Measurements from ENCODE around the gene ATP2A3. TPM values are rescaled to one million over a fixed set of nuclear protein-coding genes. Genes with fewer than 3 reads are reported as not detected.

The ATP2A3 gene
- total and polyA plus RNA-seq, 2 donors (not counting 3 experiments of a cell fraction or from before 2014, with no cell fraction given): 0.37 to 0.55 TPM

GRCh38 chr17:3929181-3929580, 35.1 kb downstream of the ATP2A3 start:
- DNase-seq (ENCODE audit: low read depth, low spot score): no peak
- Histone ChIP-seq H3K36me3 (ENCODE audit: control insufficient read depth in 2 of 2, extremely low read depth in 1 of 2, insufficient read depth in 2 of 2, low read length in 2 of 2) (no peaks in the 10 kb centered on the region), H3K79me2 (ENCODE audit: control insufficient read depth, insufficient read depth, low read length) (no peaks in the 10 kb centered on the region), H2AFZ (ENCODE audit: low read depth, low read length) (no peak overlapping the region), H3K9ac (replicated peaks; ENCODE audit: extremely low read depth, insufficient read depth, low read length) (no peak overlapping the region), H3K4me3 (replicated peaks in 1 of 3; ENCODE audit: insufficient read depth in 1 of 3, low read depth in 1 of 3, low read length in 3 of 3) (no peak overlapping the region), H3K9me1 (replicated peaks; ENCODE audit: control insufficient read depth, extremely low read depth, insufficient read depth, low read length) (no peaks in the 10 kb centered on the region), H3K9me3 (replicated peaks; ENCODE audit: control insufficient read depth, insufficient read depth, low read length) (no peaks in the 10 kb centered on the region), H3K27me3 (ENCODE audit: control insufficient read depth in 2 of 2, insufficient read depth in 2 of 2, low read length in 2 of 2) (no peaks in the 10 kb centered on the region), H4K20me1 (replicated peaks; ENCODE audit: control insufficient read depth, extremely low read depth, insufficient read depth, low read length) (no peaks in the 10 kb centered on the region), H3K4me2 (ENCODE audit: insufficient read depth, low read length) (no peak overlapping the region), H3K4me1 (ENCODE audit: control insufficient read depth, extremely low read depth, insufficient read depth, low read length) (no peaks in the 10 kb centered on the region), H3K27ac (ENCODE audit: insufficient read depth, low read depth, low read length) (no peak overlapping the region)
- FAIRE-seq: no peak
- POLR2A ChIA-PET: no interaction called here
- TF ChIP-seq, protein P1, sequence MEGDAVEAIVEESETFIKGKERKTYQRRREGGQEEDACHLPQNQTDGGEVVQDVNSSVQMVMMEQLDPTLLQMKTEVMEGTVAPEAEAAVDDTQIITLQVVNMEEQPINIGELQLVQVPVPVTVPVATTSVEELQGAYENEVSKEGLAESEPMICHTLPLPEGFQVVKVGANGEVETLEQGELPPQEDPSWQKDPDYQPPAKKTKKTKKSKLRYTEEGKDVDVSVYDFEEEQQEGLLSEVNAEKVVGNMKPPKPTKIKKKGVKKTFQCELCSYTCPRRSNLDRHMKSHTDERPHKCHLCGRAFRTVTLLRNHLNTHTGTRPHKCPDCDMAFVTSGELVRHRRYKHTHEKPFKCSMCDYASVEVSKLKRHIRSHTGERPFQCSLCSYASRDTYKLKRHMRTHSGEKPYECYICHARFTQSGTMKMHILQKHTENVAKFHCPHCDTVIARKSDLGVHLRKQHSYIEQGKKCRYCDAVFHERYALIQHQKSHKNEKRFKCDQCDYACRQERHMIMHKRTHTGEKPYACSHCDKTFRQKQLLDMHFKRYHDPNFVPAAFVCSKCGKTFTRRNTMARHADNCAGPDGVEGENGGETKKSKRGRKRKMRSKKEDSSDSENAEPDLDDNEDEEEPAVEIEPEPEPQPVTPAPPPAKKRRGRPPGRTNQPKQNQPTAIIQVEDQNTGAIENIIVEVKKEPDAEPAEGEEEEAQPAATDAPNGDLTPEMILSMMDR (IDR thresholded peaks at IDR 0.05; ENCODE audit: extremely low read depth in 1 of 2, insufficient read depth in 1 of 2, low read depth in 1 of 2, low read length in 2 of 2): no peak
- intact Hi-C loops (cut with micrococcal nuclease): no loop called here
- CTCF ChIA-PET: interaction anchor here (2.6 kb wide), 1 partner anchor 16 kb away, joined by 17 read pairs; no protein-coding TSS in a partner anchor
- dilution Hi-C loops (cut with MboI; ENCODE audit: extremely low pct_ligation_motif_present, low sequenced_read_pairs): no loop called here
- no TSS peak for BruUV-seq (replicated peaks)

DNA sequence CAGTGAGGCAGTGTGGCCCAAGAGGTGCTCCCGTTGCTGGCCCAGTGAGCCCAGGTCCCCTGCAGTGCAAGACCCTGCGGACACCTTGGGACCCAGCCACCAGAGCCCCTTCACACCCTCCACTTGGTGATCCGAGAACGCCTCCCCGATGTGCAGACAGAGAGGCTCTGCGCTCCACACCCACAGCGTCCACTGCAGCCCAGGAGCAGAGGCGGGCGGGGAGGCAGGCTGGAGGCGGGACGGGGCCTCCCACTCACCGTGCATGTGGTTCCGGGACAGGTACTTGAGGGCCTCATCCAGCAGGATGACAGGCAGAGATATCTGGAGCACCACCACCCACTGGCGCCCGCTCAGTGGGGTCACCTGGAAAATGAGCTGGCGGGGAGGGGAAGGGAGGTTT, 35.8 kb downstream of the ATP2A3 start:
- dilution Hi-C loops (cut with MboI; ENCODE audit: extremely low pct_ligation_motif_present, low sequenced_read_pairs) (no loop called here), intact Hi-C loops (cut with micrococcal nuclease) (no loop called here)
- TF ChIP-seq FOS (IDR thresholded peaks at IDR 0.05; ENCODE audit: borderline replicate concordance, insufficient read depth, low read length): no peak
- TF ChIP-seq MYC (IDR thresholded peaks at IDR 0.05; ENCODE audit: low read depth, low read length): no peak
- TF ChIP-seq JUN (IDR thresholded peaks at IDR 0.05; ENCODE audit: borderline replicate concordance, insufficient read depth, insufficient read length, low read depth): no peak
- POLR2A ChIA-PET: no interaction called here
- CTCF ChIA-PET: interaction anchor here (1.2 to 2.6 kb wide), 2 partner anchors 15 to 20 kb away, joined by 4 to 17 read pairs; no protein-coding TSS in a partner anchor
- no peak overlapping the region for H3K9ac ChIP-seq (replicated peaks; ENCODE audit: extremely low read depth, insufficient read depth, low read length)
- no peak overlapping the region for H3K4me3 ChIP-seq (replicated peaks in 1 of 3; ENCODE audit: insufficient read depth in 1 of 3, low read depth in 1 of 3, low read length in 3 of 3)
- no peak overlapping the region for H2AFZ ChIP-seq (ENCODE audit: low read depth, low read length)
- no peaks in the 10 kb centered on the region for H3K79me2 ChIP-seq (ENCODE audit: control insufficient read depth, insufficient read depth, low read length)
- BruUV-seq (replicated peaks): no TSS peak
- H3K36me3 ChIP-seq (ENCODE audit: control insufficient read depth in 2 of 2, extremely low read depth in 1 of 2, insufficient read depth in 2 of 2, low read length in 2 of 2): no peaks in the 10 kb centered on the region
- DNase-seq (ENCODE audit: low read depth, low spot score) (no peak), FAIRE-seq (no peak)
- H3K27me3 ChIP-seq (ENCODE audit: control insufficient read depth in 2 of 2, insufficient read depth in 2 of 2, low read length in 2 of 2): no peaks in the 10 kb centered on the region
- no peaks in the 10 kb centered on the region for H4K20me1 ChIP-seq (replicated peaks; ENCODE audit: control insufficient read depth, extremely low read depth, insufficient read depth, low read length)
- H3K4me2 ChIP-seq (ENCODE audit: insufficient read depth, low read length): no peak overlapping the region
- H3K9me1 ChIP-seq (replicated peaks; ENCODE audit: control insufficient read depth, extremely low read depth, insufficient read depth, low read length): no peaks in the 10 kb centered on the region
- H3K4me1 ChIP-seq (ENCODE audit: control insufficient read depth, extremely low read depth, insufficient read depth, low read length): no peaks in the 10 kb centered on the region
- H3K9me3 ChIP-seq (replicated peaks; ENCODE audit: control insufficient read depth, insufficient read depth, low read length): no peaks in the 10 kb centered on the region
- no peak overlapping the region for H3K27ac ChIP-seq (ENCODE audit: insufficient read depth, low read depth, low read length)
